ENCODE measurements around the gene PNPLA6.

- TF ChIP-seq CTCF (IDR thresholded peaks at IDR 0.05) (no peak), POLR2A (IDR thresholded peaks at IDR 0.05) (peak; percentile 59), POLR2AphosphoS5 (IDR thresholded peaks at IDR 0.05) (peak; percentile 77)
Measured at GRCh38 chr19:7533925-7534480, 1.5 kb upstream of the PNPLA6 start.
